HG03095 (cell line): Measurements from ENCODE around the gene SYNJ2.

Source experiments
- ATAC-seq: cut with Tn5 transposase; IDR thresholded peaks from one replicate; pipeline ENCODE4 v1.9.1; 2021; ENCODE audit warnings: moderate library complexity; ENCODE audit not compliant: unreplicated experiment

SYNJ2 gene

GRCh38 chr6:158071121-158072082 lies 89.7 kb downstream of the SYNJ2 start:
- ATAC-seq = no peak

- ATAC-seq = no peak
Observed at GRCh38 chr6:158072083-158072721, 90.5 kb downstream of the SYNJ2 start.

GRCh38 chr6:158073776-158074175 lies 92.1 kb downstream of the SYNJ2 start:
- ATAC-seq = no peak

- ATAC-seq = no peak
Observed at GRCh38 chr6:158076548-158076947, 94.9 kb downstream of the SYNJ2 start.

- ATAC-seq = no peak
Observed at GRCh38 chr6:158077676-158078075, 96.0 kb downstream of the SYNJ2 start.

- no peak for ATAC-seq
Observed at GRCh38 chr6:158078320-158078719, 96.7 kb downstream of the SYNJ2 start.

- ATAC-seq = no peak
Observed at GRCh38 chr6:158080849-158081656, 99.4 kb downstream of the SYNJ2 start.

- no peak for ATAC-seq
Observed at GRCh38 chr6:158081657-158081935, 99.9 kb downstream of the SYNJ2 start.

- ATAC-seq = no peak
Observed at GRCh38 chr6:158083455-158084325, 102.0 kb downstream of the SYNJ2 start.

- no peak for ATAC-seq
Observed at GRCh38 chr6:158085261-158086053, 103.8 kb downstream of the SYNJ2 start.

- ATAC-seq = no peak
Observed at GRCh38 chr6:158086054-158086503, 104.4 kb downstream of the SYNJ2 start.

GRCh38 chr6:158086504-158087223 lies 105.0 kb downstream of the SYNJ2 start:
- no peak for ATAC-seq

GRCh38 chr6:158087224-158087867 lies 105.7 kb downstream of the SYNJ2 start:
- ATAC-seq = no peak

GRCh38 chr6:158092806-158093205 lies 111.1 kb downstream of the SYNJ2 start:
- no peak for ATAC-seq

GRCh38 chr6:158095031-158095430 lies 113.4 kb downstream of the SYNJ2 start:
- no peak for ATAC-seq

- ATAC-seq = no peak
Observed at GRCh38 chr6:158095671-158096070, 114.0 kb downstream of the SYNJ2 start.

- no peak for ATAC-seq
Observed at GRCh38 chr6:158103228-158103627, 121.6 kb downstream of the SYNJ2 start.

- no peak for ATAC-seq
Observed at GRCh38 chr6:158104696-158105095, 123.0 kb downstream of the SYNJ2 start.

GRCh38 chr6:158109748-158110147 lies 128.1 kb downstream of the SYNJ2 start:
- ATAC-seq = no peak
